ENCODE measurements around the gene EEF2KMT.

DNA sequence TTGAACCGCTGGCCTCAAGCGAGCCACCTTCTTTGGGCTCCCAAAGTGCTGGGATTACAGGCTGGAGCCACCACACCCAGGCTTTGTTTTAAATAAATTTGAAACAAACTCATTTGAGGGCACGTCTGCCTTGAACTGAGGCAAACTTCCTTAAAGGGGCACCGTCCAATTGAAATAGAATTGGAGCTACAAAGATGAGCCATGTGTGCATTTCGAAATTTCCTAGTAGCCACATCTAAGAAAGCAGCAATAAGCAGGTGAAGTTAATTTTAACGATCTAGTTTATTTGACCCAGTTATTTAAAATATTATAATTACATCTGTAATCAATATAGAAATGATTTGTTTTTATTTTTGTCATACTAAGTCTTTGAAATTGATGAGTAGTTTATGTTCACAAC lies 31.1 kb downstream of the EEF2KMT start:
- TF ChIP-seq CENPT (CRISPR knock-in tag; IDR thresholded peaks at IDR 0.05; ENCODE audit: low read depth), result no peak
- TF ChIP-seq ZNF644 (CRISPR knock-in tag; IDR thresholded peaks at IDR 0.05; ENCODE audit: low read depth), result no peak
- TF ChIP-seq, protein P1, sequence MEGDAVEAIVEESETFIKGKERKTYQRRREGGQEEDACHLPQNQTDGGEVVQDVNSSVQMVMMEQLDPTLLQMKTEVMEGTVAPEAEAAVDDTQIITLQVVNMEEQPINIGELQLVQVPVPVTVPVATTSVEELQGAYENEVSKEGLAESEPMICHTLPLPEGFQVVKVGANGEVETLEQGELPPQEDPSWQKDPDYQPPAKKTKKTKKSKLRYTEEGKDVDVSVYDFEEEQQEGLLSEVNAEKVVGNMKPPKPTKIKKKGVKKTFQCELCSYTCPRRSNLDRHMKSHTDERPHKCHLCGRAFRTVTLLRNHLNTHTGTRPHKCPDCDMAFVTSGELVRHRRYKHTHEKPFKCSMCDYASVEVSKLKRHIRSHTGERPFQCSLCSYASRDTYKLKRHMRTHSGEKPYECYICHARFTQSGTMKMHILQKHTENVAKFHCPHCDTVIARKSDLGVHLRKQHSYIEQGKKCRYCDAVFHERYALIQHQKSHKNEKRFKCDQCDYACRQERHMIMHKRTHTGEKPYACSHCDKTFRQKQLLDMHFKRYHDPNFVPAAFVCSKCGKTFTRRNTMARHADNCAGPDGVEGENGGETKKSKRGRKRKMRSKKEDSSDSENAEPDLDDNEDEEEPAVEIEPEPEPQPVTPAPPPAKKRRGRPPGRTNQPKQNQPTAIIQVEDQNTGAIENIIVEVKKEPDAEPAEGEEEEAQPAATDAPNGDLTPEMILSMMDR (CRISPR knock-in tag; IDR thresholded peaks at IDR 0.05), result no peak
- TF ChIP-seq ZBTB43 (CRISPR knock-in tag; conservative IDR thresholded peaks at IDR 0.05), result no peak
- no peak for TF ChIP-seq HNRNPLL (IDR thresholded peaks at IDR 0.05; ENCODE audit: low read depth, low read length, poor library complexity, severe bottlenecking)
- no peak for TF ChIP-seq ZNF577 (CRISPR knock-in tag; IDR thresholded peaks at IDR 0.05; ENCODE audit: borderline replicate concordance, low read depth)
- TF ChIP-seq ZFP36 (IDR thresholded peaks at IDR 0.05; ENCODE audit: borderline replicate concordance, low read depth, low read length, partially characterized antibody), result no peak
- no peak for TF ChIP-seq MAX (IDR thresholded peaks at IDR 0.05)
- TF ChIP-seq POLR2AphosphoS5 (IDR thresholded peaks at IDR 0.05; ENCODE audit: low read depth, low read length), result no peak
- no peak for TF ChIP-seq ZNF17 (CRISPR knock-in tag; IDR thresholded peaks at IDR 0.05)
